Type B pancreatic cell (in vitro differentiated cells): ENCODE measurements around the gene FAM234B. TPM values are rescaled to one million over a fixed set of nuclear protein-coding genes. Genes with fewer than 3 reads are reported as not detected.

ENCODE experiments used
- DNase-seq: peaks from one replicate; pipeline ENCODE4 v3.0.0; 2021; ENCODE audit warnings: mixed read lengths; ENCODE audit not compliant: unreplicated experiment; ENCODE audit errors: extremely low spot score
- H3K27ac Mint-ChIP-seq: 2 replicates; pipeline ENCODE4 v1.8.0; 2021; ENCODE audit warnings: mild to moderate bottlenecking, mixed read lengths
- H3K27me3 Mint-ChIP-seq: 2 replicates; pipeline ENCODE4 v1.8.0; 2021; ENCODE audit warnings: mixed read lengths
- H3K36me3 Mint-ChIP-seq: 2 replicates; pipeline ENCODE4 v1.8.0; 2021; ENCODE audit warnings: mixed read lengths
- H3K4me1 Mint-ChIP-seq: one replicate; pipeline ENCODE4 v1.8.0; 2021; ENCODE audit warnings: mixed read lengths; ENCODE audit not compliant: unreplicated experiment
- H3K4me3 Mint-ChIP-seq: 2 replicates; pipeline ENCODE4 v1.8.0; 2021; ENCODE audit warnings: mild to moderate bottlenecking, mixed read lengths
- H3K9me3 Mint-ChIP-seq: 2 replicates; pipeline ENCODE4 v1.8.0; 2021; ENCODE audit warnings: mixed read lengths
- total RNA-seq: library from RNA; stranded (reverse); gene quantifications from 2 replicates; pipeline ENCODE4 v1.2.1, GENCODE V29; 2021; ENCODE audit warnings: low replicate concordance
- TF ChIP-seq, protein P1 (sequence below): fragments of 200-600 bp; sonication (generic); conservative IDR thresholded peaks from 2 replicates; pipeline ENCODE4 v1.5.0; 2021; ENCODE audit warnings: antibody characterized with exemption, mild to moderate bottlenecking

FAM234B gene
- total RNA-seq, 1 donor from 2014 or later, result 11.9 TPM

DNA sequence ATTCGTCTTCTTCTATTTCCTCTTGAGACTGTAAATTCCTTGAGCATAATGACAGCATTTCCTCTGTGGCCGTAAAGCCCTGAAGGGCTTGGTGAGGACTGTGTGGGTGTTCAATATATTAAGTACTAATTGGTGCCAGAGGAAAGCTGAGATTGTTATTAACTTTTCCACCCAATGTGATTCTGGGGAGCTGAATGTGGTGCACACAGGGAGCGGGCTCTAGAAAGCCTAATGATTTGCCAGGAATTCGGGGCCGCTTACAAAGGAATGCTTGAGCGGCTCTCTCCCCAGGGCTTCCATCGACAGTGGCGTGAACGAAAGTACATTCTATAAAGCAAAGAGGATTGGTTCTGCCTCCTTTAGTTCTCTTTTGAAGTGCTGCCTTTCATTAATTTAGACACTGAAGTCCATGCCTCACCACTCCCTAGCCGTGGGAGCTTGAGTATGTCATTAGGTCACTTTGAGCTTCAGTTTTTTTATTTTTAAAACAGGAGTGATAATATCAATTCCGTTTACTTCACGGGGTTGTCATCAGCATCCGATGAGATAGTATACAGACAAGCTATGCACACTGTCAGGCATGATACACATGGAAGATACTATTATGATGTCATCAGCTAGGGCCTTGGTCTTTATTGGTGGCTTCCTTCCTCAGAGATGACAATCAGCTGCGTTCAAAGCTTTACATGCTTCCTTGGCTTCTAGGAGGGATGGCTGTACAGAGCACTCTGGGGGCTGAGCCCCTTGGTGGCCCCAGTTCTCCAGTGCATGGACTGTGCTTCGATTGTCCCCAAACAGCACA, 70.3 kb downstream of the FAM234B start:
- Mint-ChIP-seq H3K27ac (peak overlapping the region; percentile 96), H3K4me3 (peak overlapping the region; percentile 84)

DNA sequence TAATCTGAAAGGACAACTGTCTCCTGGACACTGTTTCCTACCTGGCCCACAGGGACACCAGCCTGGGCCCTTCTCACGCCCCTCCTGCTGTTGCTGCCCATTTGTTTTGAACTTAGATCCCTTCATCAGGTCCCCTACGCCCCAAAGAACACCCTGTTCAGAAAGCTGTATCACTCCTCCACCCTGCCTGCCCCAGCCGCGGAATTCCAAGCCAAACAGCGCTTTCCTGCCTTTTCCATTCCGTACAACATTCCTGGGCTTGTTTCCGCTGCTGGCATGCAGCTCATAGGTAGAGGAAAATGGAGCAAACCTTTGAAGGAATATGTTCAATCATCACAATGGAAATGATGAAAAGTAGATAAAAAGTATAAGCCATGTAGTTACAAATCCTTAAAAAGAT, 72.1 kb downstream of the FAM234B start:
- Mint-ChIP-seq H3K27ac (peak overlapping the region; percentile 56), H3K4me3 (peak overlapping the region; percentile 32), H3K9me3 (no peaks in the 10 kb centered on the region), H3K27me3 (peaks cover 9% of the 10 kb centered on the region), H3K36me3 (peaks cover 13% of the 10 kb centered on the region), H3K4me1 (peaks cover 12% of the 10 kb centered on the region)
- DNase-seq, result no peak
- TF ChIP-seq, protein P1, sequence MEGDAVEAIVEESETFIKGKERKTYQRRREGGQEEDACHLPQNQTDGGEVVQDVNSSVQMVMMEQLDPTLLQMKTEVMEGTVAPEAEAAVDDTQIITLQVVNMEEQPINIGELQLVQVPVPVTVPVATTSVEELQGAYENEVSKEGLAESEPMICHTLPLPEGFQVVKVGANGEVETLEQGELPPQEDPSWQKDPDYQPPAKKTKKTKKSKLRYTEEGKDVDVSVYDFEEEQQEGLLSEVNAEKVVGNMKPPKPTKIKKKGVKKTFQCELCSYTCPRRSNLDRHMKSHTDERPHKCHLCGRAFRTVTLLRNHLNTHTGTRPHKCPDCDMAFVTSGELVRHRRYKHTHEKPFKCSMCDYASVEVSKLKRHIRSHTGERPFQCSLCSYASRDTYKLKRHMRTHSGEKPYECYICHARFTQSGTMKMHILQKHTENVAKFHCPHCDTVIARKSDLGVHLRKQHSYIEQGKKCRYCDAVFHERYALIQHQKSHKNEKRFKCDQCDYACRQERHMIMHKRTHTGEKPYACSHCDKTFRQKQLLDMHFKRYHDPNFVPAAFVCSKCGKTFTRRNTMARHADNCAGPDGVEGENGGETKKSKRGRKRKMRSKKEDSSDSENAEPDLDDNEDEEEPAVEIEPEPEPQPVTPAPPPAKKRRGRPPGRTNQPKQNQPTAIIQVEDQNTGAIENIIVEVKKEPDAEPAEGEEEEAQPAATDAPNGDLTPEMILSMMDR, result no peak

More for the DNA sequence above, 70.3 kb downstream of the FAM234B start:
- TF ChIP-seq, protein P1, result no peak
- peaks cover 12% of the 10 kb centered on the region for H3K4me1 Mint-ChIP-seq
- H3K36me3 Mint-ChIP-seq, result peaks cover 14% of the 10 kb centered on the region
- DNase-seq, result no peak
- peaks cover 1% of the 10 kb centered on the region for H3K9me3 Mint-ChIP-seq
- peaks cover 9% of the 10 kb centered on the region for H3K27me3 Mint-ChIP-seq

DNA sequence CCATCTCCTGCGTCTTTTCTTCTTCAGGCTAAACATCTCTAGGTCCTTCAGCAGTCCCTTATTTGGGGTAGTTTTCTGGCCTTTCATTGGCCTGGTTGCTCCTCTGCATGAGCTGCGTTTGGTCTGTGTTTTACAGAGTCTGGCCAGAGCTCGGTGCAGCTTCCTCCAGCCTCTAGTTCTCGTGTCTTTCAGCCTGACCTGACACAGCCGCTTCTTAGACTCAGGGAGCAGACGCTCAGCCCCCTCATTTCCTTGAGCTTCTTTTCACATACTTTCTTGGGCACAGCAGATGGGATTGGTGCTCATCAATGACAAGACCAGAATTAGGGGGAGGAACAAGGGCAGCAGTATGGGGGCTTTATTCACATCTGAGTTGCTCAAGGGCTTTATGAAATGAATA, 72.8 kb downstream of the FAM234B start:
- Mint-ChIP-seq H3K36me3 (peaks cover 13% of the 10 kb centered on the region), H3K27ac (peak overlapping the region; percentile 34), H3K4me1 (peaks cover 12% of the 10 kb centered on the region), H3K9me3 (peaks cover 3% of the 10 kb centered on the region), H3K4me3 (no peak overlapping the region), H3K27me3 (peaks cover 9% of the 10 kb centered on the region)
- no peak for DNase-seq
- TF ChIP-seq, protein P1, result no peak

DNA sequence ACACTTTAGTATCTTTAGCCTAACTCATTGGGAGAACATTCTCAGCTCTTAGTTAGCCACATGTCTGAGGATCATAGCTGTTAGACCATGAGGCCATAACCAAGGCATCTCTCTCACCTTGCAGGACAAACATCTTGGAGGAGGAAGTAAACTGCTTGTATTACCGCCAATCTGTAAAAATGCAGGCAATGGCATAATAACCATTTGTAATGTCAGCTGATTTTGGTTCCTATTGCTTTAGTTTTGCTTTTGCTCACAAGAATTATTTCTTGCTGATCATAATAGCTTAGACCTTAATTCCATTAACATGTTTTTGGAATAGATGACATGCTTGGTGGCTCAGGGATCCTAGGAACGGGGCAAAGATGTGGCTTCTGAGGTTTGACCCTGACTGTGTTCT, 75.6 kb downstream of the FAM234B start:
- peaks cover 11% of the 10 kb centered on the region for H3K27me3 Mint-ChIP-seq

GRCh38 chr12:13120413-13120812, 76.2 kb downstream of the FAM234B start:
- Mint-ChIP-seq H3K27me3 (peaks cover 13% of the 10 kb centered on the region), H3K4me3 (no peak overlapping the region), H3K36me3 (peaks cover 4% of the 10 kb centered on the region), H3K9me3 (peaks cover 12% of the 10 kb centered on the region), H3K4me1 (peaks cover 10% of the 10 kb centered on the region), H3K27ac (no peak overlapping the region)
- DNase-seq, result no peak
- TF ChIP-seq, protein P1, result no peak

More for the DNA sequence above, 75.6 kb downstream of the FAM234B start:
- DNase-seq, result no peak
- Mint-ChIP-seq H3K4me1 (peaks cover 7% of the 10 kb centered on the region), H3K4me3 (no peak overlapping the region), H3K27ac (no peak overlapping the region), H3K36me3 (peaks cover 4% of the 10 kb centered on the region), H3K9me3 (peaks cover 12% of the 10 kb centered on the region)
- TF ChIP-seq, protein P1, result no peak
